ENCODE measurements around the gene CLCN7. TPM values are rescaled to one million over a fixed set of nuclear protein-coding genes. Genes with fewer than 3 reads are reported as not detected.

The CLCN7 gene
- total RNA-seq, 1 experiment from 2014 or later: 64.0 TPM

DNA sequence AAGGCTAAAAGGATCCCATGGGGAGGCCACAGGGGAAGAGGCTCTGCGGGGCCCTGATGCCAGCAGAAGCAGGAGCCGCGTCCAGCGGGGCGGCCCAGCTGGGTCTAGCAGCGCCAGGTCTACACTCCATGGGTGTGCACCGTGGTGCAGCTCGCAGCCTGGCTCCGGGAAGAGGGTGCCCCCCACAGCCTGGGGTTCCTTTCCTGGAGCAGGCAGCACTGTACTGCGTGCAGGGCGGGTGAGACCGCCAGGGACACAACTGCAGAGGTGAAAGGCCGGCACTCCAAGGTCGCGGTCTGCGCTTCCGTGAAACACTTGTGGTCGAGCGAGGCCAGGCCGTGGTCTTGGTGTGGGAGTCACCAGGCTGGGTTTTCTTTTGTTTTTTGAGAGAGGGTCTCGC lies 24.0 kb downstream of the CLCN7 start:
- ChIA-PET RAD21 (ENCODE audit: low non-redundant PET in 1 of 2, low total read pairs in 2 of 2, uncharacterized antibody in 2 of 2, unreplicated experiment in 2 of 2) (no interaction called here), POLR2A (no interaction called here), CTCF (no interaction called here)
- H3K9ac ChIP-seq (ENCODE audit: low read length): no peak overlapping the region
- H3K79me2 ChIP-seq (ENCODE audit: insufficient read depth, low read length): no peaks in the 10 kb centered on the region
- H3K4me1 ChIP-seq (ENCODE audit: control insufficient read depth in 1 of 2, insufficient read depth in 2 of 2, low read length in 2 of 2): no peaks in the 10 kb centered on the region
- ATAC-seq (no peak), DNase-seq (ENCODE audit: low read depth, low spot score) (no peak)
- H2AFZ ChIP-seq (ENCODE audit: low read depth, low read length, poor library complexity, severe bottlenecking): no peak overlapping the region
- no peak overlapping the region for H3K4me3 ChIP-seq (replicated peaks in 1 of 2; ENCODE audit: low read depth in 1 of 2, low read length in 2 of 2)
- no peaks in the 10 kb centered on the region for H3K9me3 ChIP-seq (ENCODE audit: control insufficient read depth in 1 of 2, insufficient read depth in 1 of 2, low read depth in 1 of 2, low read length in 2 of 2)
- TF ChIP-seq, protein P1, sequence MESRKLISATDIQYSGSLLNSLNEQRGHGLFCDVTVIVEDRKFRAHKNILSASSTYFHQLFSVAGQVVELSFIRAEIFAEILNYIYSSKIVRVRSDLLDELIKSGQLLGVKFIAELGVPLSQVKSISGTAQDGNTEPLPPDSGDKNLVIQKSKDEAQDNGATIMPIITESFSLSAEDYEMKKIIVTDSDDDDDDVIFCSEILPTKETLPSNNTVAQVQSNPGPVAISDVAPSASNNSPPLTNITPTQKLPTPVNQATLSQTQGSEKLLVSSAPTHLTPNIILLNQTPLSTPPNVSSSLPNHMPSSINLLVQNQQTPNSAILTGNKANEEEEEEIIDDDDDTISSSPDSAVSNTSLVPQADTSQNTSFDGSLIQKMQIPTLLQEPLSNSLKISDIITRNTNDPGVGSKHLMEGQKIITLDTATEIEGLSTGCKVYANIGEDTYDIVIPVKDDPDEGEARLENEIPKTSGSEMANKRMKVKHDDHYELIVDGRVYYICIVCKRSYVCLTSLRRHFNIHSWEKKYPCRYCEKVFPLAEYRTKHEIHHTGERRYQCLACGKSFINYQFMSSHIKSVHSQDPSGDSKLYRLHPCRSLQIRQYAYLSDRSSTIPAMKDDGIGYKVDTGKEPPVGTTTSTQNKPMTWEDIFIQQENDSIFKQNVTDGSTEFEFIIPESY (IDR thresholded peaks at IDR 0.05; ENCODE audit: extremely low read depth, insufficient replicate concordance, low read length): no peak
- no peak for TF ChIP-seq TCF7L2 (IDR thresholded peaks at IDR 0.05; ENCODE audit: borderline replicate concordance, extremely low read depth, insufficient read depth, insufficient read length)
- no peak for TF ChIP-seq MAX (IDR thresholded peaks at IDR 0.05)
- TF ChIP-seq, protein P2, sequence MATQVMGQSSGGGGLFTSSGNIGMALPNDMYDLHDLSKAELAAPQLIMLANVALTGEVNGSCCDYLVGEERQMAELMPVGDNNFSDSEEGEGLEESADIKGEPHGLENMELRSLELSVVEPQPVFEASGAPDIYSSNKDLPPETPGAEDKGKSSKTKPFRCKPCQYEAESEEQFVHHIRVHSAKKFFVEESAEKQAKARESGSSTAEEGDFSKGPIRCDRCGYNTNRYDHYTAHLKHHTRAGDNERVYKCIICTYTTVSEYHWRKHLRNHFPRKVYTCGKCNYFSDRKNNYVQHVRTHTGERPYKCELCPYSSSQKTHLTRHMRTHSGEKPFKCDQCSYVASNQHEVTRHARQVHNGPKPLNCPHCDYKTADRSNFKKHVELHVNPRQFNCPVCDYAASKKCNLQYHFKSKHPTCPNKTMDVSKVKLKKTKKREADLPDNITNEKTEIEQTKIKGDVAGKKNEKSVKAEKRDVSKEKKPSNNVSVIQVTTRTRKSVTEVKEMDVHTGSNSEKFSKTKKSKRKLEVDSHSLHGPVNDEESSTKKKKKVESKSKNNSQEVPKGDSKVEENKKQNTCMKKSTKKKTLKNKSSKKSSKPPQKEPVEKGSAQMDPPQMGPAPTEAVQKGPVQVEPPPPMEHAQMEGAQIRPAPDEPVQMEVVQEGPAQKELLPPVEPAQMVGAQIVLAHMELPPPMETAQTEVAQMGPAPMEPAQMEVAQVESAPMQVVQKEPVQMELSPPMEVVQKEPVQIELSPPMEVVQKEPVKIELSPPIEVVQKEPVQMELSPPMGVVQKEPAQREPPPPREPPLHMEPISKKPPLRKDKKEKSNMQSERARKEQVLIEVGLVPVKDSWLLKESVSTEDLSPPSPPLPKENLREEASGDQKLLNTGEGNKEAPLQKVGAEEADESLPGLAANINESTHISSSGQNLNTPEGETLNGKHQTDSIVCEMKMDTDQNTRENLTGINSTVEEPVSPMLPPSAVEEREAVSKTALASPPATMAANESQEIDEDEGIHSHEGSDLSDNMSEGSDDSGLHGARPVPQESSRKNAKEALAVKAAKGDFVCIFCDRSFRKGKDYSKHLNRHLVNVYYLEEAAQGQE (IDR thresholded peaks at IDR 0.05; ENCODE audit: low read depth): no peak
- TF ChIP-seq POLR2AphosphoS5 (IDR thresholded peaks at IDR 0.05; ENCODE audit: low read depth, low read length): no peak
- TF ChIP-seq JUND (IDR thresholded peaks at IDR 0.05): no peak
- TF ChIP-seq EZH2phosphoT487 (IDR thresholded peaks at IDR 0.05; ENCODE audit: borderline replicate concordance): no peak
- intact Hi-C loops (cut with micrococcal nuclease): no loop called here
- no peaks in the 10 kb centered on the region; a peak in 1 of 4 replicates for H3K36me3 ChIP-seq (ENCODE audit: control insufficient read depth in 1 of 2, insufficient read depth in 2 of 2, low read length in 2 of 2)
- no peak overlapping the region for H3K27ac ChIP-seq (ENCODE audit: low read depth, low read length)
- H4K20me1 ChIP-seq (ENCODE audit: insufficient read depth): no peaks in the 10 kb centered on the region
- no peak overlapping the region for H3K4me2 ChIP-seq (ENCODE audit: low read length)
- H3K27me3 ChIP-seq (ENCODE audit: insufficient read depth, low read length): no peaks in the 10 kb centered on the region
- no peaks in the 10 kb centered on the region for H3K9me2 ChIP-seq (ENCODE audit: insufficient read depth)
- no TSS peak for BruUV-seq (replicated peaks)
